ENCODE results near the gene WDR38.
"Not testable (repeated sequence)": the region's sequence is repeated elsewhere in the genome, so short reads cannot be mapped to it uniquely, and the experiment has no call there.

The WDR38 gene

DNA sequence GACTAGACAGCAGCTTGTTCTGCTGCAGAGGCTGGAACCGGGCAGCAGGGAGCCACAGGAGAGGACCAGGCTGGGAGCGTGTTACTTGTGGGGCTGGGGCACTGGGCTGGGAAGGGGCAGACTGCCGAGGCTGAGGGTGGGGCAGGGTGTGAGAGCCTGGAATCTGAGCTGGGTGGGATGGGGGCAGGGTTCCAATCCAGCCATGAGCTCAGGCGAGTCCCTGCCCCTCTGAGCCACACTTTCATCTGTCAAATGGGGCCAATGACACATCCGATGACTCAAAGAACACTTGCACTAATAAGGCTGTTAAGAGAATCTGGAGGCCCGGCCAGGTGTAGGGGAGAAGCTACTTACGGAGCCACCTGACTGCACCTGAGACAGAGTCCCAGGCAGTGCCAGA is 18.7 kb upstream of the WDR38 start:
- no peak for DNase-seq (ENCODE audit: low spot score)

DNA sequence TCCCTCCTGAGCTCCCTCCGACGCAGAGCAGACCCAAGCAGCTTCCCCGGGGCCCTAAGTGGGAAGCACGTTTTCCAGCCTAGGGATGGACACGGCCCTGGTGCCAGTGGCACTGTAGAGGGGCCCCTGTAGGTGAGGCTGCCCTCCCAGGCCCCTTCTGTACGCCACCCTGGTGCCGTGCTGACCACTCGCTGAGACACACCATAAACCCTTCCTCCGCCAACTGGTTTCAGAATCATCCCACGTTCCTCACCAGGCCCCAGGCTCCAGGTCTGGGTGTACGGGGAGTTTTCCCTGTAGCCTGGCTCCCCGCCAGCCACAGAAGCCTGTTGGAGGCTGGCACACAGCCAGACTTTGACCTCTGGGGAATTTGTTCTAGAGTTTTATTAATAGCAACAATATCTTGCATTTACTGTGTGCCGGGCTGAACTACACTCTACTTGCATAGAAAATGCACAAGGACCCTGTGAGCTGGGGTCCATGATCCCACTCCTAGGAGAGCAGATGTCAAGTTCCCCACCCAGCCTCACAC is 18.2 kb upstream of the WDR38 start:
- no peak for DNase-seq (ENCODE audit: low spot score)

DNA sequence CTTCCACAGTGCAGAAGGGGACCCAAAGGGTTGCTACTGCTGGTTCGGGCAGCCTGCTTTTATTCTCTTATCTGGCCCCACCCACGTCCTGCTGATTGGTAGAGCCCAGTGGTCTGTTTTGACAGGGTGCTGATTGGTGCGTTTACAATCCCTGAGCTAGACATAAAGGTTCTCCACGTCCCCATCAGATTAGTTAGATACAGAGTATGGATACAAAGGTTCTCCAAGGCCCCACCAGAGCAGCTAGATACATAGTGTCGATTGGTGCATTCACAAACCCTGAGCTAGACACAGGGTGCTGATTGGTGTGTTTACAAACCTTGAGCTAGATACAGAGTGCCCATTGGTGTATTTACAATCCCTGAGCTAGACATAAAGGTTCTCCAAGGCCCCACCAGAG is 15.1 kb upstream of the WDR38 start:
- not testable (repeated sequence) for DNase-seq (ENCODE audit: low spot score)

DNA sequence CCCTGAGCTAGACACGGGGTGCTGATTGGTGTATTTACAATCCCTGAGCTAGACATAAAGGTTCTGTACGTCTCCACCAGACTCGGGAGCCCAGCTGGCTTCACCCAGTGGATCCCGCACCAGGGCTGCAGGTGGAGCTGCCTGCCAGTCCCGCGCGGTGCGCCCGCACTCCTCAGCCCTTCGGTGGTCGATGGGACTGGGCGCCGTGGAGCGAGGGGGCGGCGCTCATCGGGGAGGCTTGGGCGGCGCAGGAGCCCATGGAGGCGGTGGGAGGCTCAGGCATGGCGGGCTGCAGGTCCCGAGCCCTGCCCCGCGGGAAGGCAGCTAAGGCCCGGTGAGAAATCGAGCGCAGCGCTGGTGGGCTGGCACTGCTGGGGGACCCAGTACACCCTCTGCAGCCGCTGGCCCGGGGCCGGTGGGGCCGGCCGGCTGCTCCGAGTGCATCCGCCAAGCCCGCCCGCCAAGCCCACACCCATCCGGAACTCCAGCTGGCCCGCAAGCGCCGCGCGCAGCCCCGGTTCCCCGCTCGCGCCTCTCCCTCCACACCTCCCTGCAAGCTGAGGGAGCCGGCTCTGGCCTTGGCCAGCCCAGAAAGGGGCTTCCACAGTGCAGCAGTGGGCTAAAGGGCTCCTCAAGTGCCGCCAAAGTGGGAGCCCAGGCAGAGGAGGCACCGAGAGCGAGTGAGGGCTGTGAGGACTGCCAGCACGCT is 14.5 kb upstream of the WDR38 start:
- DNase-seq (ENCODE audit: low spot score), result not testable (repeated sequence)

DNA sequence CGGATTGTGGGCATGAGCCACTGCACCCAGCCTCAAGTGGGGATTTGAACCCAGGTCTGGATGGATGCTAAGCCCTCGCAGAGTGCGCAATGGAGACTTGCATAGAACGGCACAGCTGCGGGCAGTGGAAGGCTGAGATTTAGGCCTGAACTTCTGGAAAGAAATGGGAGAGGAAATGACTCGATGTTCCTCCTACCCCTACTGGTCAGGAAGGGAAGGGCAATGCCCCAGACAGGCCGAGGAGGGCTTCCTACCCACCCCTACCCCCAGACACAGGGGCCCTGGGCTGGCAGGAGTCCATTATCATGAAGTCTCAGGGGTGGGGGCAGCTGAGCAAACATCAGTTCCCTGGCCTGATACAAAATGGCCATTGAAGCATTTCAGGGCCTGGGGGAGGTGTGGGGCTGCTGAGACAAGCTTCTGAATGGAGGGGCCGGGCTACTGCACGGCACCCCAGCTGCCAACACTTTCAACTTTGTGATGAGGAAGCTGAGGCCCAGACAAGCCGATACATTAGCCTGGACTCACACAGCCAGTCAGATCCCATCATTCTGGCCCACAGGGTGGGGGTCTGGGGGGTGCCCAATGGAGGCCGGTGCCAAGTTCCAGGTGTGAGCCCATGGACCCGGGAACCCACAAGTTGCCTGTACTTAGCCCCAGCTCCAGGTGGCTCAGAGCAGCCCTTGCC is 13.5 kb upstream of the WDR38 start:
- no peak for DNase-seq (ENCODE audit: low spot score)

DNA sequence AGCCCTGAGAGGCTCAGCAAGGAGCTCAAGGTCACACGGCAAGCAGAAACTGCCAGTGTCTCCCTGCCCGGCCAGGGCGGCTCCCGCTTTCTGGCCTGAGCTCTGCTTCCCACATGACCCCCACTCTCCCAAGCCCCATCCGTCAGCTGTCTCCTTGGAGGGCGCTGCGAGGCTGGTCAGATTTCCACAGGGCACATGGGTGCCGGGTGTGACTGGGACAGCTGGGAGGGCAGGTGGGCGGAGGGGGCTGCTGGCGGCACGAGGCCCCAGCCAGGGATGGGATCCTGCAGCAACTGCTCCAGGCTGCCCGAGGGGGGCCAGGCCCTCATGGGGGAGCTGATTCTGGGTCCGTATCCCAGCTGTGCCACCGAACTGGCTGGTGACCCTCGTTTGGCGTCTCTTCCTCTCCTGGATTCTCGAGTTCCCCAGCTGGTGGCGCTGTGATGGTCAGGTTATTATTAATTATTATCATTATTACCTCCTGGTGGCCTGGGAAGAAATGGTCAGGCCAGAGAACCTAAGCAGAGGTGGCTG is 12.9 kb upstream of the WDR38 start:
- no peak for DNase-seq (ENCODE audit: low spot score)

DNA sequence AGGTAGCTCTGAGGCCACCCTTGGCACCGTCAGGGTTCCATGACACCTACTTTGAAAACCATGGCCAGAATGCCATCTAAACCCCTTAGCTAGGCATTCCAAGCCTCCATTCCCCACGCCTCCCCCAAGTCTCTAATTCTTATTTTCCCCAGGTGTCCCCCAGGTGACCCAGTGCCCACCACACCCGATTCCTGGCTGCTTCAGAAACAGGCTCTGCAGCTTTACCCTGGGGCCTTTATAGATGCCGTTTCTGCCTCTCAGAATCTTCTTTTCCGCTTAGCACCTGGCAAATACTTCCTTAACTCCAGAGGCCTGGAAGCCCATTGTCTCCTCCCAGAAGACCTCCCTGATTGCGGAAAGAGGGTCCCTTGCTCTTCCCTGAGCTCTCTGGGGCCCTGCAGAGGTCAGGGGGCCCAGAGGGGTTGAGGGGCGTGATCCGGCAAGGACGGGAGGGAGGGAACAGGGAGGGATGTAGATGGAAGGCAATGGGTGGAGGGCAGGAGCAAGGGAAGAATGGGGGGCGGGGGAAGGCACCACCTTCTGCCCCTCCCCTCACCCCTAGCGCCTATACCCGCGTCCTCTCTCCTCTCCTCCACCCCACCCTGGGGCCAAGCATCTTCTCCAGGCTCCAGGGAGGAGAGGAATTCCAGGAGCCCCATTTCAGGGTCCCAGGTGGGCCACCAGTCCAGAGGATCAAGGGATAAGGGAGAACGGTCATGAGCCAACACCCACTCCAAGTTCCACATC is 12.0 kb upstream of the WDR38 start:
- no peak for DNase-seq (ENCODE audit: low spot score)

DNA sequence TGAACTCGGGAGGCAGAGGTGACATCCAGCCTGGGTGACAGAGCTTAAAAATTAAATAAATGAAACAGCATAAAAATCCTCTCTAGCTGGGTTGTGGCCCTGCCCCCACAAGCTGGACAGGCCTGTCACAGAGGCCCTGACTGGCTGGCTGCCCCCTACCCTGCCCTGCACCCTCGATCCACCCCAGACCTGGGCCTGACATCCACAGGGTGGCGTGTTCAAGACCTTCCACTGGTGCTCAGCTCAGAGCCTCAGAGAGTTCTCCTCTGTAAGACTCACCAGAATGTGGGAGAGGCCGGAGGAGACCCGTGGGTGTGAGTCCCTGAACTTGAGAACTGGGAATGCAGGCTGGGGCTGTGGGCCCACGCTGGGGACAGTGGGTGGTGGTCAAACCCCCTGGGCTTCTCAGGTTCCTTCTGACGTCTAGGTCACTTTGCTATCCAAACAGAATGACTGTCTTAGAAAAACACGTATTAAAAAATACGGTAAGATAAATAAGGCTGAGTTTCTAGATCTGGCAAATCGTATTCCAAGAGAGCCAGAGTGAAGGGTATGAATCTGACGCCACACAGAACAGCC is 9.7 kb upstream of the WDR38 start:
- no peak for DNase-seq (ENCODE audit: low spot score)

DNA sequence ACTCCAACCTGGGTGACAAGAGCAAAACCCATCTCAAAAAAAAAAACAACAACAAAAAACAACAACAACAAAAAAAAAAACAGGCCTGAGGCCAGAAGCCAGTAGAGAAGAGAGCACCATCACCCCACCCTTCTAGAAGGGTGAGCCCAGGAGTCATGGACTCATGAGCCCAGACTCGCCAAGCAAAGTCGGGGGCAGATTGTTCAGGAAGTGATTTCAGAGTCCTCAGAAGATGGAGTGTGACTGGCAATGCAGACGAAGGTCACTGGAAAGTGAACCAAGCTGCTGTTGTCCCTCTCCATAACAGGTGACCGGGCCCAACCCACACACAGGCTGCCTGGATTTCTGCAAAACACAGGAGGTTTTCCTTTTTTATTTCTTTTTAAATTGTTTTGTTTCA is 9.0 kb upstream of the WDR38 start:
- no peak for DNase-seq (ENCODE audit: low spot score)

DNA sequence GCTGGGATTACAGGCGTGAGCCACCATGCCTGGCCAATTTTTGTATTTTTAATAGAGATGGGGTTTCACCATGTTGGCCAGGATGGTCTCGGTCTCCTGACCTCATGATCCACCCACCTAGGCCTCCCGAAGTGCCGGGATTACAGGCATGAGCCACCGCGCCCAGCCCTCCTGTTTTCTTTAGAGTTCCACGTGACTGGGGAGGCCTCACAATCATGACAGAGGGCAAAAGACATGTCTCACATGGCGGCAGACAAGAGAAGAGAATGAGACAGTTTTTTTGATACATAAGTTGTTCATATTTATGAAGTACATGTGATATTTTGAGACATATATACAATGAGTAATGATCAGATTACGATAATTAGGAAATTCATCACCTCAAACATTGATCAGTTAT is 6.8 kb upstream of the WDR38 start:
- not testable (repeated sequence) for DNase-seq (ENCODE audit: low spot score)

DNA sequence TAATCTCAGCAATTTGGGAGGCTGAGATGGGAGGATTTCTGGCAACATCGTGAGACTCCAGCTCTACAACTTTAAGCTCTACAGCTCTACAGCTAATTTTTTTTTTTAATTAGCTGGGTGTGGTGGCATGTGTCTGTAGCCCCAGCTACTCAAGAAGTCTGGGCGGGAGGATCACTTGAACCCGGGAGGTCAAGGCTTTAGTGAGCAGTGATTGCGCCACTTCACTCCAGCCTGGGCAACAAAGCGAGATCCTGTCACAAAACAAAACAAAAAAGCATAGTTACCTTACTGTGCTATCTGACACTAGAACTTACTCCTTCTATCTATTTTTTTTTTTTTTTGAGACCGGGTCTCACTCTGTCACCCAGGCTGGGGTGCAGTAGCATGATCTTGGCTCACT is 6.3 kb upstream of the WDR38 start:
- no peak for DNase-seq (ENCODE audit: low spot score)

DNA sequence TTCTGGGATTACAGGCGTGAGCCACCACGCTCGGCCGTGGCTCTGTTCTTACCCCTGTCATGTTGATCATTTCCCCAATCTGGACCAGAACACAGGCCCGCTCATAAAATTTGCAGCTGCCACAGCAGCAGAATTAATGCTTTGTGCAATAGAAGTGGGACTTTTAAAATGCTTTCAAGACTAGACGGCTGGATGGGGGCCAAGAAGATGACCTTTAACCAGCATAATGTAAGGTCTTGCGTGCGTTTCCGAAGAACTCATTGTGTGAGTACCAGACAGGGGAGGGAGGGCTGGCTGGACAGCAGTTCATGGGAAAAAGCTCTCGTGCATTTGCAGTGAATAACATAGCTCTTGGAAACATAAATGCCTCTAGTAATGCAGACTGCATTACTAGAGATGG is 3.5 kb upstream of the WDR38 start:
- DNase-seq (ENCODE audit: low spot score), result no peak

DNA sequence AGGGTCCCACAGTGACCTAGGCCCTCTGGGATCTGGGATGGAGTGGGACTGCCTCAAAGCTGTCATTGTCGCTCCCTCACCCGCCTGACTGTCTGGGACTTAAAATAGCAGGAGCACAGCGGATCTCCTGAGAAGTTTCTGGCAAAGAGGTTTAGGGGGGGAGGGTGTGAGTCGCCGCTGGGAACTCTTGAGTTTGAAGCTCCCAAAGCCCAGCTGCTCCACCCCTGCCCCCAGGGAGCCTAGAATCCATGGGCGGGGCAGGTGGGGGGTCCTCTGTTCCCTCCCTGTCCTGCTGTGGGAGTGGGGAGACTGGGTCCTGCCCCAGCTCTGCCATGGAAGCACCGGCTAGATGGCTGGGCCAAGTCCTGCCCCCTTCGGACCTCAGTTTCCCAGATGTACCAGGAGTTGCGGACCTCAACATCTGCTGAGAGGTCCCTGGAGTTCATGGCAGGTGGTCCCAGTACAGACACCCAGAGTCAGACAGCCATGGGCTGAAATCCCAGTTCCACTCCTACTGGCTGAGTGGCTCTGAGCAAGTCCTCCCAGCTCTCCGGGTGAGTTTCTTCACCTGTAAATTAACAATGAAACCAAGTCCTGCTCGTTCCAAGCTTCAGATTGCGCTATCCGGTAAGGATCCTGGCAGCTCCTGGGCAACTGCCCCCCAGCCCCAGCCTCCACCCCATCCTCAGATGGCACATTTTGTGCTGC is 985 bp upstream of the WDR38 start:
- no peak for DNase-seq (ENCODE audit: low spot score)

DNA sequence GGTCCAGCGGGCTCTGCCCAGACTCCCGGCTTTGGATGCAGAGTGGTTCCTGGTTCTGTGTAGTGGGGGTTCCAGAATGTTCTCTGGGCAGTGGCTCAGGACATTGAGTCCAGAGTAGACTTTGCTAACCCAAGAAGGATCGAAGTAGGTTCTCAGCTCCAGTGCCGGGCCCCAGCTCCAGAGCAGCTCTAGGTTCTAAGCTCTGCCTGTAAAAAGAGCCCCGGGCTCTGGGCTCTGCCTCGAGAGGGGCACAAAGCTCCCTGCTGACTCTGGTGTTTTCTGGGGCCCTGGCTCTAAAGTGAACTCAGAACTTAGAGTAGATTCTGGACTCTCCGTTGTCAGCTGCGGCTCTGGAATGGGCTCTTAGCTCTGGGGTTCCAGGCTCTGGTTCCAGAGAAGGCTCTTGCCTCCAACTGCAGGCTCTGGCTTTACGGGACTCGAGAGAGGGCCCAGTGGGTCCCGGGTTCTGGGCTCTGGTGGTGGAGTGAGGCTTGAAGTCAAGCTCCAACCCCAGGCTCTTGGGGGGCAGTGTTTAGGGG is 414 bp downstream of the WDR38 start:
- DNase-seq (ENCODE audit: low spot score), result no peak

DNA sequence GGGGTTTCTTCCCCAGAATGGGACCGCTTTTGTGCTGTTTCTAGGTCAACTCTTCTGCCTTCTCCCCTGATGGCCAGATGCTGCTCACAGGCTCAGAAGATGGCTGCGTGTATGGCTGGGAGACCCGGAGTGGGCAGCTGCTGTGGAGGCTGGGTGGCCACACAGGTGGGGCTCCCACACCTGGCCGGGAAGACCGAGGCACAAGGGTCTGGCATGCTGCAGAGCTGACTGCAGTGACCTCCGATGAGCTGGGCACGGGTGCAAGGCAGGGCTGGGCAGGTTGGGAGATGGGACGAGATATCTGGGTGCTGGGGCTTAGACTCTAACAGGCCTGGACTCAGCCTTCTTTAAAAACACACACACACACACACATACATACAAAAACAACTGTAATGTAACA is 901 bp downstream of the WDR38 start:
- no peak for DNase-seq (ENCODE audit: low spot score)

DNA sequence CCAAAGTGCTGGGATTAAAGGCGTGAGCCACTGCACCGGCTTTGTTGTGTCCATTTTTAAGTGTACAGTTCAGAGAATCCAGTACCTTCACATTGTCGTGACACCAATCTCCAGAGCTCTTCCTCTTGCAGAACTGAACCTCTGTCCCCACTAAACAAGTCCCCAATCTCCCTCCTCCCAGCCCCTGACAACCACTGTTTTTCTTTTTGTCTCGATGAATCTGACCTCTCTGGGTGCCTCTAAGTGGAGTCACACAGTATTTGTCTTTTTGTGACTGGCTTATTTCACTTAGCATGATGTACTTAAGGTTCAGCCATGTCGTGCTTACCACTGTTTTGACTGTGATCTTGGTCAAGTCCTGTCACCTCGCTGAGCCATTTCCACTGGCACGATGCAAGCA is 1.6 kb downstream of the WDR38 start:
- no peak for DNase-seq (ENCODE audit: low spot score)

DNA sequence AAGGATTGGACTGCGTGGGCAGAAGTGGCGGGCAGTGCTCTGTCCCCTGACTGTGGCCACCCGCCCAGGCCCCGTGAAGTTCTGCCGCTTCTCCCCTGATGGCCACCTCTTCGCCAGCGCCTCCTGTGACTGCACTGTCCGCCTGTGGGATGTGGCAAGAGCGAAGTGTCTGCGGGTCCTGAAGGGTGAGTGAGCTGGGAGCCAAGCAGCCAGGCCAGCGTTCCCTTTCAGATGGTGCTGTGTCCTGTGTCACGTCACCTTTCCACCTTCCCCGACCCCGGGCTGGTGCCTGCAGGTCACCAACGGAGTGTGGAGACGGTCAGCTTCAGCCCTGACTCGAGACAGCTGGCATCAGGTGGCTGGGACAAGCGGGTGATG is 2.3 kb downstream of the WDR38 start:
- DNase-seq (ENCODE audit: low spot score), result no peak

DNA sequence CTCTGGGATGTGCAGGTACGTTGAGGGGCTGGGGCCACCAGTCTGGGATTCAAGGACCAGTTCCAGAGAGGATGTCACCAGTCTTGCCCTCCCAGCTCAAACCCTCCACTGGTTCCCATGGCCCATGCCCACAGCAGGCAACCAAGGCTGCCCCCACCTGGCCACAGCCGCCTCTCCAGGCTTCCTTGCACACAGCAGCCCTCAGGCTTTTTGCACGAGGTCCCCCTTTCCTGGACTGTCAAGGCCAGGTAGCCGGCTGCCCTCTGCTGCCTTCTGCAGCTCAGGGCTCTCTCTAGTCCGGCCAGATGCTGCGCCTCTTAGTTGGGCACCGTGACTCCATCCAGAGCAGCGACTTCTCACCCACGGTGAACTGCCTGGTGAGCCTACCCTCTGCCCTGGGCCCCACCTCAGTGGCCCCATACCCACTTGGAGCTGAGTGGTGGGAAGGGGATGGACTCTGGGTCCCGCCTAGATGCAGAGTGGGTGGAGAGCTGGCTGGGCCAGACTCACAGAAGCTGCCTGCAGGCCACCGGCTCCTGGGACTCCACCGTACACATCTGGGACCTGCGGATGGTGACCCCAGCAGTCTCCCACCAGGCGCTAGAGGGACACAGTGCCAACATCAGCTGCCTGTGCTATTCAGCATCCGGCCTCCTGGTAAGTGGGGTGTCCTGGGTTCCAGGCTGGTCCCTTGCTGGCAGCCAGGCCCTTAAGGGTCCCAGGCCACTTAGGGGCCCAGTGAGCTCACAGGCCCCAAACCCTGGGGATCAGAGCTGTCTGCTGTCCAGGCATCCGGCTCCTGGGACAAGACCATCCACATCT is 2.9 kb downstream of the WDR38 start:
- DNase-seq (ENCODE audit: low spot score), result no peak

DNA sequence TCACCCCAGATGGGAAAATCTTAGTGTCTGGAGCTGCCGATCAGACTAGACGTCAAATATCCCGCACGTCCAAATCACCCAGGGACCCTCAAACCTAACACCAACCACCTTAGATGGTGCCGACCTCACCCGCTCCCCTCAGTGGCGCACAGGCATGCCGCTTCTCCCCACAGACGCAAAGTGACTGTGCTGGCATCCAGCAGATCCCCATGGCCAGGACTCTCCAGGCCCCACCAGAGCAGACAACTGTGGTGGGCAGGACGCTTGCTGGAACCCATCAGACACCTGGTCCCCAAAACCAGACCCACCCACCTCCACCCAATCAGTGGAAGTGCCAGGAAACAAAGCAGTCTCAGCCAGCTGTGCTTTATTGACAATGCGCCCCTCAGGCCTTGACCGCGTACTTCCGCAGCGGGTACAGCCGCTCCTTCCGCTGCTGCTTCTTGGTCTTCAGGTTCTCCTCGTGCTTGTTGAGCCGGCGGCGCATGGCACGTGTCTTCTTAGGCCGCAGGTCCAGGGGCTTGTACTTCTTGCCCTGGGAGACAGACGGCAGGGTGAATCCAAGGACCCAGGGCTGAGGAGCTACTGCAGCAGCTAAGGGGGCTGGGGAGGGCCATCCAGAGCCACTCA is 4.4 kb downstream of the WDR38 start:
- no peak for DNase-seq (ENCODE audit: low spot score)
